ENCODE results near the gene PPRC1.

Gene PPRC1

GRCh38 chr10:102196893-102197292 is 64.1 kb downstream of the PPRC1 start:
- DNase-seq: no peak

- no peak for DNase-seq
Measured at GRCh38 chr10:102198027-102198426, 65.2 kb downstream of the PPRC1 start.

All from CD4-positive, alpha-beta T cell treated with Interleukin-12 subunit alpha and Interleukin-12 subunit beta, for 1 hour (primary cell).